Aorta (tissue), 5 donors: ENCODE data around the gene MUC7. TPM values are rescaled to one million over a fixed set of nuclear protein-coding genes. Genes with fewer than 3 reads are reported as not detected.

Experiments
- ATAC-seq: fragments of 200-7000 bp; cut with Tn5 transposase; one replicate; pipeline ENCODE4 v1.9.1; 2022; ENCODE audit warnings: moderate library complexity; ENCODE audit not compliant: low FRiP score
- DNase-seq, 2 donors: peaks; one replicate each; pipeline ENCODE4 v3.0.0-alpha.2; 2020
- H3K27ac ChIP-seq, 2 donors: one replicate each; pipeline ENCODE4 v1.5.1; 2013; ENCODE audit warnings: low read length in 2 of 2, mild to moderate bottlenecking in 2 of 2, moderate library complexity in 2 of 2, control low read depth in 1 of 2, inconsistent platforms in 1 of 2, low read depth in 1 of 2
- H3K27me3 ChIP-seq, 2 donors: one replicate each; pipeline ENCODE4 v1.6.1; 2013; ENCODE audit warnings: control low read depth in 1 of 2, low read length in 1 of 2, mild to moderate bottlenecking in 1 of 2, moderate library complexity in 1 of 2; ENCODE audit not compliant: insufficient read depth in 2 of 2, control insufficient read depth in 1 of 2
- H3K36me3 ChIP-seq, 2 donors: one replicate each; pipeline ENCODE4 v1.6.1; 2013; ENCODE audit warnings: control low read depth in 1 of 2, low read length in 1 of 2, mild to moderate bottlenecking in 1 of 2; ENCODE audit not compliant: insufficient read depth in 2 of 2, control insufficient read depth in 1 of 2
- H3K4me1 ChIP-seq, 2 donors: one replicate each; pipeline ENCODE4 v1.6.1; 2013; ENCODE audit warnings: low read length in 2 of 2, control low read depth in 1 of 2, mild to moderate bottlenecking in 1 of 2, moderate library complexity in 1 of 2; ENCODE audit not compliant: insufficient read depth in 2 of 2, control insufficient read depth in 1 of 2
- H3K4me3 ChIP-seq, 2 donors: one replicate each; pipeline ENCODE4 v1.5.1; 2013; ENCODE audit warnings: low read length in 2 of 2, control low read depth in 1 of 2, mild to moderate bottlenecking in 1 of 2
- H3K9me3 ChIP-seq: one replicate; pipeline ENCODE4 v1.6.1; 2013; ENCODE audit warnings: mild to moderate bottlenecking, low read length; ENCODE audit not compliant: control insufficient read depth
- WGBS, 2 donors: extraction: QIAGEN DNeasy Blood & Tissue Kit; methylation state at CpG; one replicate each; pipeline ENCODE4 v1.1.7; 2013; 5-methylcytosine and 5-hydroxymethylcytosine counted together
- intact Hi-C, 2 donors: fragments of 100-400 bp; cut with DNase I; formaldehyde crosslinking; loops; one replicate each; pipeline versions ENCODE4 v1.14.2 to v1.15.0; 2022
- long read RNA-seq, 2 donors: library from polyadenylated mRNA; unstranded; transcript quantifications; one replicate each; pipeline ENCODE4 v2.0.0, GENCODE V29; 2020 to 2021
- polyA plus RNA-seq, 2 donors: library from polyadenylated mRNA; stranded (reverse); fragments of 200-250 nt; gene quantifications; one replicate each; pipeline ENCODE4 v1.2.3, GENCODE V29; 2013
- total RNA-seq, 2 donors: library from RNA; stranded (reverse); fragmentation: NEBNext Ultra II Directional; extraction: Animal tissue kit (Norgen Biotek cat#: 25700); gene quantifications; one replicate each; pipeline ENCODE4 v1.2.1, GENCODE V29; 2021
- donor health status: healthy with polysubstance abuse.
- donor health status: Bipolar disorder and iron deficiency.
- donor health status: DM: no; HTN: no; CAD: no.
- donor health status: DM: no; HTN: no; CAD: no.
- donor health status: DM: yes; HTN: yes; CAD: no.

Gene MUC7
- total RNA-seq: not detected
- not detected for polyA plus RNA-seq
- long read RNA-seq, donor 1: 0 reads
- long read RNA-seq, donor 2: 0 reads

- ATAC-seq (no peak), DNase-seq (no peak)
- Histone ChIP-seq H3K27ac (no peak within 1 kb of the TSS), H3K27me3 (no peaks in the 10 kb centered on the region), H3K4me1 (no peaks in the 10 kb centered on the region), H3K36me3 (no peaks in the 10 kb centered on the region), H3K4me3 (no peak within 1 kb of the TSS), H3K9me3 (no peaks in the 10 kb centered on the region)
- intact Hi-C loops: no loop called here
- 67 to 81% methylated on average over 4 of the region's 4 CpGs for WGBS, 2 donors
These were observed at the start of gene MUC7 for GRCh38 chr4:70471897-70472296. Gene MUC7 (plus strand): TSS chr4:70472197. CDS start chr4:70474022, 1,825 bp downstream.

- intact Hi-C loops: no loop called here
- Histone ChIP-seq H3K4me3 (no peak overlapping the region), H3K27ac (no peak overlapping the region), H3K9me3 (no peaks in the 10 kb centered on the region), H3K4me1 (no peaks in the 10 kb centered on the region), H3K27me3 (no peaks in the 10 kb centered on the region), H3K36me3 (no peaks in the 10 kb centered on the region)
- DNase-seq (no peak), ATAC-seq (no peak)
- 83 to 91% methylated on average over 1 of the region's 1 CpG for WGBS, 2 donors
These were observed 46.7 kb upstream of the MUC7 start for GRCh38 chr4:70425306-70425705.

GRCh38 chr4:70426789-70427188, 45.2 kb upstream of the MUC7 start:
- no peak overlapping the region for H3K4me3 ChIP-seq
- no peaks in the 10 kb centered on the region for H3K9me3 ChIP-seq
- intact Hi-C loops: no loop called here
- no peaks in the 10 kb centered on the region for H3K27me3 ChIP-seq
- ATAC-seq: no peak
- H3K4me1 ChIP-seq: no peaks in the 10 kb centered on the region
- no peaks in the 10 kb centered on the region for H3K36me3 ChIP-seq
- DNase-seq: no peak
- H3K27ac ChIP-seq: no peak overlapping the region

DNA sequence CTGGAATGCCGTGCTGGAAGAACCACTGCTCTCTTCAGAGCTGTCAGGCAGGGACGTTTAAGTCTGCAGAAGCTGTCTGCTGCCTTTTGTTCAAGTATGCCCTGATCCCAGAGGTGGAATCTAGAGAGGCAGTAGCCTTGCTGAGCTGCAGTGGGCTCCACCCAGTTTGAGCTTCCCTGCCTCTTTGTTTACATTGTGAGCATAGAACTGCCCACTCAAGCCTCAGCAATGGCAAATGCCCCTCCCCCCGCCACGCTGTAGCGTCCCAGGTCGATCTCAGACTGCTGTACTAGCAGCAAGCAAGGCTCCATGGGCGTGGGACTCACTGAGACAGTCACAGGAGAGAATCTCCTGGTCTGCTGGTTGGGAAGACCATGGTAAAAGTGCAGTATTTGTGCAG, 34.8 kb upstream of the MUC7 start:
- no peaks in the 10 kb centered on the region for H3K27me3 ChIP-seq
- intact Hi-C loops: no loop called here
- no peak overlapping the region for H3K27ac ChIP-seq
- DNase-seq (no peak), ATAC-seq (no peak)
- no peaks in the 10 kb centered on the region for H3K36me3 ChIP-seq
- H3K4me1 ChIP-seq: no peaks in the 10 kb centered on the region
- H3K9me3 ChIP-seq: no peaks in the 10 kb centered on the region
- H3K4me3 ChIP-seq: no peak overlapping the region
- WGBS, 2 donors: 62% methylated on average over 7 of the region's 7 CpGs

DNA sequence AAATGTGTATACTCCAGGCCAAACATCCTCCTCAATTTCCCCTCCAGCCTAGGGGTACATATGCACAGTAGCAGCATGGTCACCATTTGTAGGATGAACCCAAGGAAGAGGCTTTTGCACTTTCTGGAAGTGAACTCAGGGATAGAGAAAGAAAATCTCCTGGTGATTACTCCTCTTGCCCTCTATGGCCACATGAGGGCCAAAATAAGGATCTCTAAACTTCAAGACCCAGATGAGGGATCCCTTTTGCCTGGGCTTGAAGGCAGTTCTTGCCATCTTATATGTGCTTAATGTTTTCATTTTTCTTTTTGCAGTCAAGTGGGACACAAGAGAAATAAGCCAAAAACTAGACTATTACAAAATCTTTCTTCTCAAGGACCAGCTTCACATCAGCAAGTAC, 29.5 kb upstream of the MUC7 start:
- Histone ChIP-seq H3K36me3 (no peaks in the 10 kb centered on the region), H3K9me3 (no peaks in the 10 kb centered on the region), H3K27ac (no peak overlapping the region), H3K4me1 (no peaks in the 10 kb centered on the region), H3K27me3 (no peaks in the 10 kb centered on the region), H3K4me3 (no peak overlapping the region)
- intact Hi-C loops: no loop called here
- DNase-seq (no peak), ATAC-seq (no peak)

DNA sequence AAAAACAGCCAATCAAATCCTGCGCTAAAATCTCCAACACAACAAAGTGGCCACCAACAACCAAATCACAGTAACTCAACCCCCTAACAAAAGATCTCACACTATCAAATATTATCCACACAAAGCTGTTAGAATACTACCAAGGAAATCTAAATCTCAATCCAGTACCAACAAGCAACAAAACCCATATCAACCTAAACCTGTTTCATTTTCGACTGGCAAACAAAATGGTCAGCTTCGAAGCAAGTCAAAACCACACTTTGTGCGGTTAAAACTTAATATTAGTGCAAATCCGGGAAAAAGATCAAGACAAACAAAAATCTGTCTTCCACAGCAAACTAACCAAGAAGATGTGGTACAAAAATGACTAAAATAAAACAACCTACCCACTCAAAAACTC, 28.7 kb upstream of the MUC7 start:
- intact Hi-C loops: no loop called here
- H3K27ac ChIP-seq: no peak overlapping the region
- H3K27me3 ChIP-seq: no peaks in the 10 kb centered on the region
- ATAC-seq (no peak), DNase-seq (no peak)
- H3K9me3 ChIP-seq: no peaks in the 10 kb centered on the region
- no peaks in the 10 kb centered on the region for H3K36me3 ChIP-seq
- H3K4me3 ChIP-seq: no peak overlapping the region
- 44 to 50% methylated on average over 5 of the region's 5 CpGs for WGBS, 2 donors
- no peaks in the 10 kb centered on the region for H3K4me1 ChIP-seq

DNA sequence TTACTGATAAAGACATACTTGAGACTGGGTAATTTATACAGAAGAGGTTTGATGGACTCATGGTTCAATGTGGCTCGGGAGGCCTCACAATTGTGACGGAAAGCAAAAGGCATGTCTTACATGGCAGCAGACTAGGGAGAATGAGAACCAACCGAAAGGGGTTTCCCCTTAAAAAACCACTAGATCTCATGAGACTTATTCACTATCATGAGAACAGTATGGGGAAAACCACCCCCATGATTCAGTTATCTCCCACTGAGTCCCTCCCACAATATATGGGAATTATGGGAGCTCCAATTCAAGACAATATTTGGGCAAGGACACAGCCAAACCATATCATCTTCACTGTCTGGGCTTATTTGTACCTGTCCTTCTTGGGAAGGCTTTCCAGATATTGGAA, 22.8 kb upstream of the MUC7 start:
- intact Hi-C loops: no loop called here
- Histone ChIP-seq H3K4me3 (no peak overlapping the region), H3K4me1 (no peaks in the 10 kb centered on the region), H3K27me3 (no peaks in the 10 kb centered on the region), H3K9me3 (peaks cover 2% of the 10 kb centered on the region), H3K27ac (no peak overlapping the region), H3K36me3 (no peaks in the 10 kb centered on the region)
- 87 to 90% methylated on average over 3 of the region's 3 CpGs for WGBS, 2 donors
- ATAC-seq: no peak
- no peak for DNase-seq

DNA sequence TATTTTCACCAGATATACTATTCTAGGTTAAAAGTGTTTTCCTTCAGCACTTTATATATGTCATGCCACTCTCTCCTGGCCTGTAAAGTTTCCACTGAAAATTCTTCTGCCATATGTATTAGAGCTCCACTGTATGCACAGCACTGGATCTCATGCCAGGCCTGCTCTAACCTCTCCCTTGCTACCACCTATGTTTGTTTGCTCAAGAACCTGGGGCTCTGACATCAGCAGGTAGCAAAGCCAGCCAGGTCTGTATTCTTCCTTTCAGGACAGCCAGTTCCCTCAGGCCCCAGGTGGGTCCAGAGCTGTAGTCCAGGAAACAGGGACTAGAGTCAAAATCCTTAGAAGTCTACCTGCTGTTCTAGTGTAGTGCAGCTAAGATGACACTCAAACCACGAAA, 19.1 kb upstream of the MUC7 start:
- ATAC-seq: no peak
- Histone ChIP-seq H3K4me3 (no peak overlapping the region), H3K9me3 (peaks cover 2% of the 10 kb centered on the region), H3K4me1 (no peaks in the 10 kb centered on the region), H3K36me3 (no peaks in the 10 kb centered on the region), H3K27ac (no peak overlapping the region), H3K27me3 (no peaks in the 10 kb centered on the region)
- intact Hi-C loops: no loop called here
- DNase-seq: no peak
- WGBS, 2 donors: 31 to 41% methylated on average over 1 of the region's 1 CpG

GRCh38 chr4:70463335-70463734, 8.7 kb upstream of the MUC7 start:
- no peak for ATAC-seq

More at GRCh38 chr4:70463335-70463734, 8.7 kb upstream of the MUC7 start:
- H3K4me3 ChIP-seq: no peak overlapping the region
- no peaks in the 10 kb centered on the region for H3K27me3 ChIP-seq
- H3K36me3 ChIP-seq: no peaks in the 10 kb centered on the region
- H3K9me3 ChIP-seq: no peaks in the 10 kb centered on the region
- intact Hi-C loops: no loop called here
- no peak for DNase-seq
- WGBS, 2 donors: 45 to 46% methylated on average over 2 of the region's 2 CpGs
- no peaks in the 10 kb centered on the region for H3K4me1 ChIP-seq
- no peak overlapping the region for H3K27ac ChIP-seq
